HG03066 (cell line): ENCODE data around the gene COMTD1.
A peak's percentile ranks its signal among the peaks of the same experiment; 100 is the strongest.
"Not testable (repeated sequence)": the region's sequence is repeated elsewhere in the genome, so short reads cannot be mapped to it uniquely, and the experiment has no call there.

ENCODE experiments used
- ATAC-seq: cut with Tn5 transposase; IDR thresholded peaks from one replicate; pipeline ENCODE4 v1.9.1; 2021; ENCODE audit warnings: low read depth; ENCODE audit not compliant: unreplicated experiment

Gene COMTD1

DNA sequence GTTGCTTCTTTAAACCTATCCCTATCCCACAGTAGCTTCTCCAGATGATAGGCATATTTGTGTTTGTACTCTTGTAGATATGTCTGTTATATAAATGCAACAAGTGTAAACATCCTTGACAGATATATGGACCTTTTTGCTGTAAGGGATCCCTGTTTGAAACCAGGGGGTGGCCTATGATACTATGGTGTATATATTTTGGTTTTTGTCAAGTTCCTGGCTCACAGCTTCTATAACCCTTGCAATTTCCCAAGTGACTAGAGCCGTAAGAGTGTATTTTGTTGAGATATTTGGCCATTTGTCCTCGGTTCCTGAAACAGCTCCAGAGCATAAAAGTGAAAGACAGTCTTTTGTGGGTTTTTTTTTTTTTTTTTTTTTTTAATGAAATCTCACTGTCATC, 9.7 kb downstream of the COMTD1 start:
- no peak for ATAC-seq

DNA sequence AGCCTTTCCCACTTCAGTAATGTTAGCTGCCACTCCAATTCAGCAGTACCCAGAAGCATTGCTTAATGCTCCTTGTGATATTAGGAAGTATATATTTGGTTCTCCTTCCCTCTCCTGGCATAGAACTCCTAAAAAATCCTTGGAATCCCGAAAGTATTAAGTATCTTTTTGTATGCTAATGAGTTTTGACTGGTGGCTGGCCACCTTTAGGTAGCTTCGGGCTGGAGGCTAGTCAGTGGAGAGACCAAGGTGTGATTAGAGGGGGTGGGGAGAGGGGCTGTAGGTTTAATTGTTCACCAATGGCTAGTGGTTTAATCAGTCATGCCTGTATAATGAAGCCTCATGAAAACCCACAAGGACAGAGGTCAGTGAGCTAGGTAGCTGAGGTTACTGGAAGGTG, 12.2 kb downstream of the COMTD1 start:
- no peak for ATAC-seq

GRCh38 chr10:75221492-75221891, 14.3 kb downstream of the COMTD1 start:
- not testable (repeated sequence) for ATAC-seq

DNA sequence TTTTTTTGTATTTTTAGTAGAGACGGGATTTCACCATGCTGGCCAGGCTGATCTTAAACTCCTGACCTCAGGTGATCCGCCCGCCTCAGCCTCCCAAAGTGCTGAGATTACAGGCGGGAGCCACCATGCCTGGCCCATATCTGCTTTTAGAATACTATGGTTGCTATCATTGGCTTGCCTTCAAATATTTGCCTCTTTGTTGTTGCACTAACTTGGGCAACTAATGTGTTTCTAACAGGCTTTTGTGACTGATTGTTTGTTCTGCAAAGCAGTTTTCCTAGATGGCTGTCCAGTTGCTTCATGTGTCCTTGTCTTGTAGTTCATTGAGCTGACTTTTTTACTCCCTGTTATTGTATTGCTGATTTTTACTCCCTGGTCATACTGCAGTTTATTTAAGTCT, 15.5 kb downstream of the COMTD1 start:
- no peak for ATAC-seq

GRCh38 chr10:75212343-75212742, 23.4 kb downstream of the COMTD1 start:
- no peak for ATAC-seq

GRCh38 chr10:75211007-75211691, 24.6 kb downstream of the COMTD1 start:
- ATAC-seq = peak; percentile 22

- ATAC-seq = peak; percentile 85
Observed at GRCh38 chr10:75210282-75211006, 25.3 kb downstream of the COMTD1 start, which contains the start of gene VDAC2. VDAC2 (plus strand) TSS chr10:75210796; CDS start chr10:75211159, 363 bp downstream.

DNA sequence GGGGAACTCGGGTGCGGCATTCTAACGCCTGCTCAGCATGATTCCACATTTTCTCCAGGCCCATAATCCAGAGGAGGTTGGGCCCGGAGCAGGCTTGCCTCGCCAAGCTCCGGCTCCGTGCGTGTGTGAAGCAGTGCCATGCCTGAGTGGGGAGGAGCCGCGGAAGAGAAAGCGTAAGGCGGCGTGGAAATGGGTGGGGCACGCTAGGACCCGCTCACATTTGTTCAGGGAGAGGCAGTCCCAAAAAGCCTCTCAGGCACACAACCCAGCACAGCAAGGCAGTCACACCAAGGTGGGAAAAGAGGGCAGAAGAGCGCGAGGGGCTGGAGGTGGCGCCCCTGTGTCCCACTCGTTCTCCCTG, 25.9 kb downstream of the COMTD1 start:
- peak; percentile 53 for ATAC-seq

- no peak for ATAC-seq
Observed at GRCh38 chr10:75209086-75209920, 26.5 kb downstream of the COMTD1 start.

DNA sequence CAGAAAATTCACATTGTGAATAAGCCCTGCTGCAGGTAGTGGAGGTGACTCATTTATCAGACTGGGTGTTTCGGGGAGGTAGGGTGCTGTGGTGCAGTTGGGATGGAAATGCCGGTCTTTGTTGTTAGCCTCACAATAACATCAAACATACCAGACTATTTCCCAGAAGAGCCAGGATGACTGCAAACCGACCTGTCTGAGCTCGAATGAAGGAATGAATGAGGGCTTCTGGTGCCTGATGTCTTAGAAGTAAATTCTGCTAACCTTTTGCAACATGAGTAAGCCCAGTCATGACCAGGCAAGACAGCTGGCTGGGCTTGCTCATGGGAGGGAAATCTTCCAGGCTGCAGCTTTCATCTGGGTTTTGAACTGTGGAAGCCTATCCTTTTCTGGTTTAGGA, 27.6 kb downstream of the COMTD1 start:
- ATAC-seq = no peak

- ATAC-seq = no peak
Observed at GRCh38 chr10:75207857-75208144, 28.0 kb downstream of the COMTD1 start.

- ATAC-seq = no peak
Observed at GRCh38 chr10:75207079-75207856, 28.5 kb downstream of the COMTD1 start.

DNA sequence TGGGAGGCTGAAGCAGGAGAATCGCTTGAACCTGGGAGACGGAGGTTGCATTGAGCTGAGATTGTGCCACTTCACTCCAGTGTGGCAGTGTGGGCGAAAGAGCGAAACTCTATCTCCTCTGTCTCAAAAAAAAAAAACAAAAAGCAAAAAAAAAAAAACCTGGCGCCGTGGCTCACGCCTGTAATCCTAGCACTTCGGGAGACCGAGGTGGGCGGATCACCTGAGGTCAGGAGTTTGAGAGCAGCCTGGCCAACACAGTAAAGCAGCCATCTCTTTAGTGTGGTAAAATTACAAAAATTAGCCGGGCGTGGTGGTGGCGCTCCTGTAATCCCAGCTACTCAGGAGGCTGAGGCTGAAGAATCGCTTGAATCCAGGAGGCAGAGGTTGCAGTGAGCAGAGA, 29.1 kb downstream of the COMTD1 start:
- not testable (repeated sequence) for ATAC-seq

DNA sequence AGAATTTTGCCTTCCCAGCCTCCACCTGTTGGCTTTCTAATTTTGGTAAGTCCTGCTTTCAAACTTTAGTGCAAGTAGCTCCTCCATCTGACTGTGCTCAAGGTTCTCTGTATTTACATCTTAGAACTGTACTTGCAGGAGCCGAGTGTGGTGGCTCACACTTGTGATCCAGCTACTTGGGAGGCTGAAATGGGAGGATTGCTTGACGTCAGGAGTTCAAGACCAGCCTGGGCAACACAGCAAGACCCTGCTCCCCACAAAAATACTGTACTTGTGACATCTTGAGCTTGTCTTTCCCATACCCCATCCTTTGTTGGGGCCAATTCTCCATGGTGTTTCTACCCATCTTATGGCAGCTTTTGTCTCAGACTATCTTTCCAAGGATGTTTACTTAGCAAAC, 29.8 kb downstream of the COMTD1 start:
- ATAC-seq = no peak

DNA sequence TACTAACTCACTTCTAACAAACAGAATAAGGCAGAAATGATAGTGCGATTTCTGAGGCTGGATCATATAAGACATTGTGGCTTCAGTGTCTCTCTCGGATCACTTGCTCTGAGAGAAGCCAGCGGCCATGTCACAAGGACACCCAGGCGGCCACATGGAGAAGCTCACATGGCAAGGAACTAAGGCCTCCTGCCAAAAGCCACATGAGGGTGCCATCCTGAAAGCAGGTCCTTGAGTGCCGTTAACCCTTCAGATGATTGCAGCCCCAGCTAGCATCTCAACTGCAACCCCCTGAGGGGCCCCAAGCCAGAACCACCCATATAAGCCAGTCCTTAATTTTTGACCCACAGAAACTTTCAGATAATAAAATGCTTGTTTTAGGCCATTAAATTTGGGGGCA, 32.0 kb downstream of the COMTD1 start:
- no peak for ATAC-seq

GRCh38 chr10:75203046-75203620, 32.6 kb downstream of the COMTD1 start:
- not testable (repeated sequence) for ATAC-seq

DNA sequence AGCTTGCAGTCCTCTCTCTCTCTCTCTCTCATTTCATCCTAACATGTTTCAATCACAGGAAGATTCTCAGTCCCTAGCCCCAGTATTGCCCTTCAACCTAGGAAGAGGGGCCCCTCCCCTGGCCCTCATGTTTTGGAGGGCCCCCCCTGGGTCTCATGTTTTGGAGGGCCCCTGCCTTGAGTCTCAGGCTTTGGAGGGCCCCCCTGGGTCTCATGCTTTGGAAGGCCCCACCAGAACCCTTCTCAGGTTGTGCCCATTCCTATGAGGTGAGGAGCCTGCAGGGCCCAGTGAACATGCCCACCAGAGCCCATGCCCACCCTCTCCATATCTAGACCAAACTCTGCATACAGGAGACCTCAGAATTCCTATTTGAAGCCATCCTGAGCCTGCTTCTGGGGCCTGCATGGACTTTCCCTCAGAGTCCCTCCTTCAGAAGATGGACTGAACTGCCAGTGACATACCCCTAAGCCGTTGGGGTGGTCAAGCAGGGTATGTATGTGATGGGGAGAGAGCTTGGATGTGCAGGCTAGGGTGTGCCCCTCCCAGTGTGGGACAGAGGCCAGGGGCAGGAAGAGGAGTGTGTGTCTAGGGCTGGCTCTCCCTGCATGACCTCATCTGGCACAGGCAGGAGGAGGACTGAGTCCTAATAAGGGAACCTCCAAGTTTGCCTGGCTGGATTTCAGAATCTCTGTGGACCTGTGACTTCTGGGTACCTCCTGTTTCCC, 33.3 kb downstream of the COMTD1 start:
- no peak for ATAC-seq

DNA sequence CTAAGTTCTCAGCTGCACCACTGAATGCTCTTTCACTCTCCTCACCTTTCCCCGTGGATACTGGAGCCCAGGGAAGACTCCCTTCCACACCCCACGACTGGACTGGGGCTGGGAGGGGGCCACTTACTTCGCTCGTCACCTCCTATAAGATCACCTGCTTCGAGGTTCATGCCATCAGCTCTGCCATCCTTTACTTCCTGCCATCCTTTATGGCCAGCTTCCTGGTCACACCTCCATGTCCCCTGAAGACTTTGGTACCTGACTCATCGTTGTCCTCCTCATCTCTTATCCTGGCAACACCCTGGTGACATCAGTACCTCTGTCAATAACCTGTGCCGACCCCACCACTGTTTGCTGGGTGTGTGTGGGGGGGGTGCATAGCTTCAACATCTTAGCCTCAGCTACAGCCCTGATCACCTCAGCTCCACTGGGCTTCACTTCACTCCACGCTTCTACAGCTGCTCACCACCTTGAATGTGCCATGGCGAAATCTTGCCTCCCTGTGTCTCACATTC, 33.9 kb downstream of the COMTD1 start:
- ATAC-seq = no peak

DNA sequence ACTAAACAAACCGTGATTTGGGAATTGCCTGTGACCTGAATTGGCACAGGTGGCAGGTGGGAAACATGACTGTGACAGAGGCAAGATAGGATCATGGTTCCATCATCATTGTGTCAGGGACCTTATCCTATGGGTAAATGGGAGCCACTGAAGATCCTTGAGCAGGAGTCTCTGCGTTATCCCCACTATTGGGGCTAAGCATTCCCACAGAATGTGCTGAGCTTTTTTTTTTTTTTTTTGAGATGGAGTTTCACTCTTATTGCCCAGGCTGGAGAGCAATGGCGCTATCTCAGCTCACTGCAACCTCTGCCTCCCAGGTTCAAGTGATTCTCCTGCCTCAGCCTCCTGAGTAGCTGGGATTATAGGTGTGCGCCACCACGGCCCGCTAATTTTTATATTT, 35.8 kb downstream of the COMTD1 start:
- not testable (repeated sequence) for ATAC-seq

DNA sequence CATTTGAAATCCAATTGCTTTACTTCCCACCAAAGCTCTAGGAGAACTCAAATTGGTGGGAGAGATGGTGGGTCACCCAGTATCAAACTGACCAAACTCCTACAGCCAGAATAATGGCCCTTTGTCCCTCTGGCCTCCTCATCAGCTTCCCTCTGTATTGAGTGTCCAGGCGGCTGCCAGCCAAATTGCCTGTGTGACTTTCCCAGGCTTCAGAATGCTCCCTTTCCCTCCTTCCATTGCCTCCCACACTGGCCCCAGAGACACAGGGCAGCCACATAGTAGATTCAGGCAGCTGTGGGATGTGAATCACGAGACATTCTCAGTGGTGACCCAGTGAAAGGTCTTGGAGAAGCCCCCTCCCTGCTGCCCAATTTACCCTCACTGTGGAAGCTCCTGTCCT, 37.9 kb downstream of the COMTD1 start:
- ATAC-seq = no peak
